ENCODE data around the gene DYNLT2B. TPM values are rescaled to one million over a fixed set of nuclear protein-coding genes. Genes with fewer than 3 reads are reported as not detected.
A peak's percentile ranks its signal among the peaks of the same experiment; 100 is the strongest.

Gene DYNLT2B
- total RNA-seq (2021; ENCODE audit: unreplicated experiment) (41.4 TPM), Bru-seq, nascent RNA (percentile 68 among the genes with signal in this experiment), BruChase-seq, experiment 1, labeled RNA remaining after a 2-hour chase (percentile 85 among the genes with signal in this experiment), BruChase-seq, experiment 2, labeled RNA remaining after a 6-hour chase (percentile 86 among the genes with signal in this experiment)
- polyA plus RNA-seq (2012; ENCODE audit: insufficient read length), result 44.7 TPM
- long read RNA-seq, transcript TCTEX1D2-201 (5 exons, 673 nt), result major isoform, 25 of 36 reads
- long read RNA-seq, partial matches to known transcripts, result 3 of 36 reads
- long read RNA-seq, other reads (novel, unspliced or antisense), result 4 of 36 reads

GRCh38 chr3:196317687-196318467, at the start of gene DYNLT2B:
TSS of gene DYNLT2B (minus strand) at chr3:196318240. CDS start at chr3:196318152, 88 bp downstream.
- in situ Hi-C loops (cut with HindIII; ENCODE audit: low pct_unique_long_range_greater_than_20kb, low sequenced_read_pairs) (no loop called here), intact Hi-C loops (cut with micrococcal nuclease; ENCODE audit: unreplicated experiment) (no loop called here)
- BruUV-seq (replicated peaks), result no TSS peak
- DNase-seq (ENCODE audit: low read depth, low spot score), result peak; percentile 62
- ATAC-seq, result peak; percentile 96
- POLR2A ChIA-PET, result interaction anchor here (0.6 to 1.0 kb wide), 8 partner anchors 9 to 1355 kb away, joined by 3 to 15 read pairs (median 3); no protein-coding TSS in a partner anchor
- peak within 1 kb of the TSS; percentile 66 to 83 for H3K4me3 ChIP-seq (ENCODE audit: low read depth in 2 of 2, low read length in 2 of 2)
- peak within 1 kb of the TSS; percentile 78 for H3K27ac ChIP-seq (ENCODE audit: low read length)
- H3K36me3 ChIP-seq (ENCODE audit: control insufficient read depth, insufficient read depth, low read length), result 0 out of 2 replicates have a peak, but pooled peaks cover 2% of the 10 kb centered on the region
- TF ChIP-seq REST (IDR thresholded peaks at IDR 0.05; ENCODE audit: insufficient read depth in 1 of 2, low read depth in 2 of 2, low read length in 1 of 2) (no peak), TCF7L2 (IDR thresholded peaks at IDR 0.05; ENCODE audit: low read depth, low read length) (no peak), SIN3A (IDR thresholded peaks at IDR 0.05; ENCODE audit: borderline replicate concordance, insufficient read depth, low read depth, low read length) (peak; percentile 72; the same call in 1 of the 2 replicates), CTCF (IDR thresholded peaks at IDR 0.05) (no peak), POLR2AphosphoS5 (IDR thresholded peaks at IDR 0.05; ENCODE audit: low read depth, low read length) (peak; percentile 87)
- no peaks in the 10 kb centered on the region for H3K27me3 ChIP-seq (ENCODE audit: control insufficient read depth, insufficient read depth, low read length)
- H3K4me1 ChIP-seq (ENCODE audit: control insufficient read depth, insufficient read depth, low read length), result no peaks in the 10 kb centered on the region
- CTCF ChIA-PET, result no interaction called here
- H3K9me3 ChIP-seq (ENCODE audit: control insufficient read depth, insufficient read depth, low read depth, low read length), result no peaks in the 10 kb centered on the region

- ATAC-seq (no peak), DNase-seq (ENCODE audit: low read depth, low spot score) (no peak)
- intact Hi-C loops (cut with micrococcal nuclease; ENCODE audit: unreplicated experiment), result no loop called here
- ChIA-PET POLR2A (interaction anchor here (0.6 kb wide), 1 partner anchor 24 kb away, joined by 3 read pairs; no protein-coding TSS in a partner anchor), CTCF (interaction anchor here (0.6 to 0.7 kb wide), 4 partner anchors 11 to 156 kb away, joined by 3 to 4 read pairs (median 4); no protein-coding TSS in a partner anchor)
- BruUV-seq (replicated peaks), result no TSS peak
- H3K36me3 ChIP-seq (ENCODE audit: control insufficient read depth, insufficient read depth, low read length), result peaks cover 2% of the 10 kb centered on the region
- no peaks in the 10 kb centered on the region for H3K27me3 ChIP-seq (ENCODE audit: control insufficient read depth, insufficient read depth, low read length)
- no peak overlapping the region for H3K27ac ChIP-seq (ENCODE audit: low read length)
- TF ChIP-seq REST (IDR thresholded peaks at IDR 0.05; ENCODE audit: insufficient read depth in 1 of 2, low read depth in 2 of 2, low read length in 1 of 2) (no peak), CTCF (IDR thresholded peaks at IDR 0.05) (no peak), POLR2AphosphoS5 (IDR thresholded peaks at IDR 0.05; ENCODE audit: low read depth, low read length) (no peak), TCF7L2 (IDR thresholded peaks at IDR 0.05; ENCODE audit: low read depth, low read length) (no peak), SIN3A (IDR thresholded peaks at IDR 0.05; ENCODE audit: borderline replicate concordance, insufficient read depth, low read depth, low read length) (no peak)
- H3K4me1 ChIP-seq (ENCODE audit: control insufficient read depth, insufficient read depth, low read length), result no peaks in the 10 kb centered on the region
- in situ Hi-C loops (cut with HindIII; ENCODE audit: low pct_unique_long_range_greater_than_20kb, low sequenced_read_pairs), result no loop called here
- no peaks in the 10 kb centered on the region for H3K9me3 ChIP-seq (ENCODE audit: control insufficient read depth, insufficient read depth, low read depth, low read length)
- H3K4me3 ChIP-seq (ENCODE audit: low read depth in 2 of 2, low read length in 2 of 2), result no peak overlapping the region
These were observed 47.7 kb upstream of the DYNLT2B start for GRCh38 chr3:196365736-196366135.
